Mucosa of rectum (tissue), 2 donors: ENCODE results near the gene CARD16.

Experiments
- H3K27ac ChIP-seq, 2 donors: one replicate each; pipeline ENCODE4 v1.7.0; 2013; ENCODE audit warnings: inconsistent platforms in 2 of 2, low read depth in 2 of 2, low read length in 2 of 2
- H3K27me3 ChIP-seq, 2 donors: one replicate each; pipeline ENCODE4 v1.7.0; 2013; ENCODE audit warnings: low read length in 2 of 2; ENCODE audit not compliant: control insufficient read depth in 2 of 2, insufficient read depth in 2 of 2
- H3K36me3 ChIP-seq, 2 donors: one replicate each; pipeline ENCODE4 v1.7.0; 2013; ENCODE audit warnings: low read length in 2 of 2; ENCODE audit not compliant: control insufficient read depth in 2 of 2, insufficient read depth in 2 of 2
- H3K4me1 ChIP-seq, 2 donors: one replicate each; pipeline ENCODE4 v1.7.0; 2013; ENCODE audit warnings: low read length in 2 of 2, mild to moderate bottlenecking in 1 of 2; ENCODE audit not compliant: control insufficient read depth in 2 of 2, insufficient read depth in 2 of 2
- H3K4me3 ChIP-seq, 2 donors: one replicate each; pipeline ENCODE4 v1.7.0; 2013; ENCODE audit warnings: low read length in 2 of 2
- H3K9ac ChIP-seq, 2 donors: one replicate each; pipeline ENCODE4 v1.7.0; 2013; ENCODE audit warnings: low read length in 2 of 2, low read depth in 1 of 2, mild to moderate bottlenecking in 1 of 2
- H3K9me3 ChIP-seq, 2 donors: one replicate each; pipeline ENCODE4 v1.7.0; 2013; ENCODE audit warnings: low read length in 2 of 2; ENCODE audit not compliant: control insufficient read depth in 2 of 2
- donor health status: healthy.
- donor health status: Normal muscosa, but diverticular disease.

Gene CARD16

GRCh38 chr11:105032495-105032894 is 12.6 kb downstream of the CARD16 start:
- peaks cover 0 to 6% of the 10 kb centered on the region in 2 donors for H3K4me1 ChIP-seq
- no peak overlapping the region for H3K9ac ChIP-seq
- H3K27ac ChIP-seq = no peak overlapping the region
- H3K9me3 ChIP-seq = no peaks in the 10 kb centered on the region
- H3K27me3 ChIP-seq = no peaks in the 10 kb centered on the region
- peaks cover 17 to 25% of the 10 kb centered on the region in 2 donors for H3K36me3 ChIP-seq
- H3K4me3 ChIP-seq = peak overlapping the region; percentile 25 to 73

- Histone ChIP-seq H3K27me3 (no peaks in the 10 kb centered on the region), H3K9me3 (no peaks in the 10 kb centered on the region), H3K27ac (peak overlapping the region in 1 of 2 donors; percentile 16), H3K4me1 (peaks cover 6 to 8% of the 10 kb centered on the region in 2 donors), H3K9ac (no peak overlapping the region), H3K36me3 (peaks cover 27 to 29% of the 10 kb centered on the region in 2 donors), H3K4me3 (no peak overlapping the region)
These were observed 17.5 kb downstream of the CARD16 start for GRCh38 chr11:105027678-105028077.

- peaks cover 11 to 13% of the 10 kb centered on the region in 2 donors for H3K36me3 ChIP-seq
- H3K27ac ChIP-seq = no peak overlapping the region
These were observed 20.7 kb downstream of the CARD16 start for GRCh38 chr11:105024394-105024793.

GRCh38 chr11:105023003-105023402 is 22.1 kb downstream of the CARD16 start, which contains the start of gene CASP5:
TSS of gene CASP5 (minus strand) at chr11:105023168. CDS start at chr11:105023136, 32 bp downstream.
- Histone ChIP-seq H3K9ac (peak within 1 kb of the TSS in 1 of 2 donors; percentile 63), H3K4me3 (peak within 1 kb of the TSS; percentile 45 to 69), H3K36me3 (peaks cover 4 to 12% of the 10 kb centered on the region in 2 donors), H3K27ac (peak within 1 kb of the TSS; percentile 76 to 82), H3K4me1 (peaks cover 8 to 11% of the 10 kb centered on the region in 2 donors), H3K9me3 (no peaks in the 10 kb centered on the region), H3K27me3 (no peaks in the 10 kb centered on the region)

More at GRCh38 chr11:105024394-105024793, 20.7 kb downstream of the CARD16 start:
- Histone ChIP-seq H3K9ac (no peak overlapping the region), H3K27me3 (no peaks in the 10 kb centered on the region), H3K4me3 (no peak overlapping the region), H3K4me1 (peaks cover 8 to 11% of the 10 kb centered on the region in 2 donors), H3K9me3 (no peaks in the 10 kb centered on the region)

- Histone ChIP-seq H3K9me3 (no peaks in the 10 kb centered on the region), H3K27me3 (no peaks in the 10 kb centered on the region), H3K4me3 (peak overlapping the region; percentile 45 to 69), H3K9ac (peak overlapping the region in 1 of 2 donors; percentile 63), H3K4me1 (peaks cover 8% of the 10 kb centered on the region in 2 donors), H3K27ac (peak overlapping the region; percentile 76 to 82), H3K36me3 (peaks cover 2 to 12% of the 10 kb centered on the region in 2 donors)
These were observed 22.6 kb downstream of the CARD16 start for GRCh38 chr11:105022527-105022926.

- H3K27ac ChIP-seq = no peak overlapping the region
- H3K4me3 ChIP-seq = no peak overlapping the region
- no peaks in the 10 kb centered on the region for H3K36me3 ChIP-seq
- H3K9ac ChIP-seq = no peak overlapping the region
- no peaks in the 10 kb centered on the region for H3K4me1 ChIP-seq
- H3K9me3 ChIP-seq = no peaks in the 10 kb centered on the region
- no peaks in the 10 kb centered on the region for H3K27me3 ChIP-seq
These were observed 37.7 kb downstream of the CARD16 start for GRCh38 chr11:105007463-105007862.

- H3K36me3 ChIP-seq = no peaks in the 10 kb centered on the region
- H3K9ac ChIP-seq = no peak overlapping the region
- H3K9me3 ChIP-seq = no peaks in the 10 kb centered on the region
- H3K4me3 ChIP-seq = no peak overlapping the region
- no peak overlapping the region for H3K27ac ChIP-seq
- no peaks in the 10 kb centered on the region for H3K4me1 ChIP-seq
- H3K27me3 ChIP-seq = no peaks in the 10 kb centered on the region
These were observed 39.7 kb downstream of the CARD16 start for GRCh38 chr11:105005451-105005845.

GRCh38 chr11:105004021-105004420 is 41.1 kb downstream of the CARD16 start:
- Histone ChIP-seq H3K27me3 (no peaks in the 10 kb centered on the region), H3K9ac (no peak overlapping the region), H3K4me3 (no peak overlapping the region), H3K4me1 (no peaks in the 10 kb centered on the region), H3K9me3 (no peaks in the 10 kb centered on the region), H3K36me3 (peaks cover 0 to 3% of the 10 kb centered on the region in 2 donors), H3K27ac (no peak overlapping the region)

GRCh38 chr11:105003151-105003550 is 42.0 kb downstream of the CARD16 start:
- no peak overlapping the region for H3K27ac ChIP-seq
- no peaks in the 10 kb centered on the region for H3K9me3 ChIP-seq
- no peaks in the 10 kb centered on the region for H3K4me1 ChIP-seq
- no peak overlapping the region for H3K4me3 ChIP-seq
- no peak overlapping the region for H3K9ac ChIP-seq
- H3K36me3 ChIP-seq = peaks cover 0 to 3% of the 10 kb centered on the region in 2 donors
- no peaks in the 10 kb centered on the region for H3K27me3 ChIP-seq

- Histone ChIP-seq H3K9ac (no peak overlapping the region), H3K36me3 (peaks cover 0 to 3% of the 10 kb centered on the region in 2 donors), H3K27ac (no peak overlapping the region), H3K4me1 (no peaks in the 10 kb centered on the region), H3K27me3 (no peaks in the 10 kb centered on the region), H3K9me3 (no peaks in the 10 kb centered on the region), H3K4me3 (no peak overlapping the region)
These were observed 44.3 kb downstream of the CARD16 start for GRCh38 chr11:105000797-105001196.
